Caco-2 (cell line): ENCODE measurements around the gene MUC5B. TPM values are rescaled to one million over a fixed set of nuclear protein-coding genes. Genes with fewer than 3 reads are reported as not detected.

ENCODE experiments used
- BruUV-seq: library from RNA; stranded (reverse); fragments of 400-500 nt; replicated peaks from 2 replicates; lab custom pipeline; 2021; lab: Mats Ljungman, UMichigan
- CTCF ChIA-PET: fragments of 300-600 bp; sonication (Branson Sonifier 250); formaldehyde crosslinking; loops from one replicate; lab custom pipeline; 2022; ENCODE audit warnings: antibody characterized with exemption; lab: Charles Lee
- POLR2A ChIA-PET: fragments of 300-600 bp; sonication (Branson Sonifier 250); formaldehyde crosslinking; loops from one replicate; lab custom pipeline; 2022; ENCODE audit warnings: antibody characterized with exemption; lab: Charles Lee
- DNase-seq, 2 experiments: peaks; one replicate each; pipeline versions ENCODE4 v3.0.0 to v3.0.0-alpha.2; 2020 to 2022
- H3K27me3 ChIP-seq: replicated peaks from 2 replicates; pipeline ENCODE4 v1.6.0; 2011; ENCODE audit warnings: low read length; ENCODE audit not compliant: control insufficient read depth, insufficient read depth
- H3K36me3 ChIP-seq: 2 replicates; pipeline ENCODE4 v1.5.1; 2011; ENCODE audit warnings: low read length; ENCODE audit not compliant: control insufficient read depth, insufficient read depth
- H3K4me1 ChIP-seq: fragments of 250-450 bp; sonication (Bioruptor Pico); 2 replicates; pipeline ENCODE4 v1.5.1; 2020; ENCODE audit warnings: mild to moderate bottlenecking
- H3K4me3 ChIP-seq: 2 replicates; pipeline ENCODE4 v1.5.1; 2011; ENCODE audit warnings: low read depth, mild to moderate bottlenecking, control low read depth, low read length
- H3K9me3 ChIP-seq: fragments of 250-450 bp; sonication (Bioruptor Pico); 2 replicates; pipeline ENCODE4 v1.5.1; 2020; ENCODE audit warnings: mild to moderate bottlenecking, moderate library complexity
- H3K27ac Mint-ChIP-seq: one replicate; pipeline ENCODE4 v1.8.0; 2022; ENCODE audit warnings: mixed read lengths; ENCODE audit not compliant: unreplicated experiment
- H3K27me3 Mint-ChIP-seq: one replicate; pipeline ENCODE4 v1.8.0; 2022; ENCODE audit warnings: mixed read lengths; ENCODE audit not compliant: insufficient read depth, unreplicated experiment
- H3K36me3 Mint-ChIP-seq: one replicate; pipeline ENCODE4 v1.8.0; 2022; ENCODE audit warnings: mild to moderate bottlenecking, mixed read lengths; ENCODE audit not compliant: insufficient read depth, unreplicated experiment
- H3K4me1 Mint-ChIP-seq: one replicate; pipeline ENCODE4 v1.8.0; 2022; ENCODE audit warnings: low read depth, mixed read lengths; ENCODE audit not compliant: unreplicated experiment
- H3K4me3 Mint-ChIP-seq: one replicate; pipeline ENCODE4 v1.8.0; 2022; ENCODE audit warnings: mild to moderate bottlenecking, moderate library complexity, mixed read lengths; ENCODE audit not compliant: unreplicated experiment
- H3K9me3 Mint-ChIP-seq: one replicate; pipeline ENCODE4 v1.8.0; 2022; ENCODE audit warnings: mixed read lengths; ENCODE audit not compliant: unreplicated experiment
- CTCF ChIP-seq, 2 experiments: fragments of 200-600 bp in 1 of 2; IDR thresholded peaks; 1 replicate in 1 of 2; 2 replicates in 1 of 2; pipeline versions ENCODE4 v1.5.1 to v1.8.0; 2011 to 2022; ENCODE audit warnings: antibody characterized with exemption in 1 of 2, control low read depth in 1 of 2, inconsistent platforms in 1 of 2, low read depth in 1 of 2, low read length in 1 of 2, mild to moderate bottlenecking in 1 of 2, moderate library complexity in 1 of 2; ENCODE audit not compliant: insufficient read depth in 1 of 2, severe bottlenecking in 1 of 2, unreplicated experiment in 1 of 2
- intact Hi-C: fragments of 100-400 bp; cut with micrococcal nuclease; formaldehyde crosslinking; loops from one replicate; pipeline ENCODE4 v1.10.0; 2022; ENCODE audit not compliant: unreplicated experiment
- total RNA-seq: library from RNA; stranded (reverse); gene quantifications from 2 replicates; pipeline ENCODE4 v1.2.3, GENCODE V29; 2022

MUC5B gene
- total RNA-seq, 1 experiment from 2014 or later = not detected

DNA sequence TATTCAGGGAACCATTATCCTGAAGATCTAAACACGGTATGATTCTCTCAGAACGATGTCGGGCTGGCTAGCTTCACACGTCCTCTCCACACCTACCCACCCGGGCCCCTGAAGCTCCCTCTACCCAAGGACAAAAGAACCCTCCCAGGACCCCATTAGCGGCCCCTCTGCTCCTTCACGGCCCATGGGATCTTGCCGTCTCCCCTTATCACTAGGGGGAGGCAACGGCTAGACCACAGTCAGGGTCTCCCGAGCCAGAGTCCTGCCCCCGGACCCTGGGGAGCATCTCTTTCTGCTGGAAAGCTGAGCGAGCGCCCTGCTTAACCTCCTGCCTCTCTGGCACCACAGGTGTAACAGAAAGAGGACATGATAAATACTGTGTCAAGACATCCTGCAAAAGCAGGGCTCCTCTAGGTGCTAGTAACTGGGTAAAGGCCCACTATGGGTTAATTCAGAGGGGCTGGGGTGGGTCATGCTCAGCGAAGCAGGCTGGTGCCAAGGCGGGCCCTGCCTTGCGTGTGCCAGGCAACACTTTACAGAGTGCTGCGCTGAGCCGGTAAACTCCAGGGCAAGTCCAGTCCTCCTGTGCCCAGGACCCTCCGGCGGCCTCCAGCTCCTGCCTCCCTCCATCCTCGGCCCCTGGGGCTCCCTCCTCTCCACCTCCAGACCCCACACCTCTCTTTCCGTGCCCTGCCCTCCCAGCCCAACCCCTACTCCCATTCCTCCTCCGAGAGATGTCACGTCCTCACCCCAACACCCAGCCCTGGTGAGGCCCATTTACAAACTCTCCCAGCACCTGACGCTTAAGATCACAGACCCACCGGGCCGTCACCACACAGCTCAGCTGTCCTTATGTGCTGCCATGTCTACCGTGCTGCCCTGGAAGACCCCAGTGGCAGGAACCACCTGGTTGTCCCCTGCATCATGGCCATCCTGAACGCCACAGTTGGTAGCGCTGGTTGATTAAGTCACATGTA is 83.6 kb downstream of the MUC5B start:
- no peak for TF ChIP-seq CTCF (IDR thresholded peaks at IDR 0.05; ENCODE audit: insufficient read depth in 1 of 2, low read depth in 1 of 2, low read length in 1 of 2, severe bottlenecking in 1 of 2, unreplicated experiment in 1 of 2)
- no peaks in the 10 kb centered on the region for H3K27me3 ChIP-seq
- DNase-seq = no peak
- H3K4me1 ChIP-seq = peaks cover 30% of the 10 kb centered on the region
- no peaks in the 10 kb centered on the region for H3K9me3 ChIP-seq
- H3K9me3 Mint-ChIP-seq = no peaks in the 10 kb centered on the region
- ChIA-PET CTCF (interaction anchor here (0.6 kb wide), 1 partner anchor 15 kb away, joined by 3 read pairs; no protein-coding TSS in a partner anchor), POLR2A (no interaction called here)
- peaks cover 18% of the 10 kb centered on the region for H3K4me1 Mint-ChIP-seq
- H3K4me3 ChIP-seq = no peak overlapping the region
- no peaks in the 10 kb centered on the region for H3K36me3 ChIP-seq
- H3K36me3 Mint-ChIP-seq = peaks cover 15% of the 10 kb centered on the region
- H3K4me3 Mint-ChIP-seq = no peak overlapping the region
- BruUV-seq = no TSS peak
- H3K27me3 Mint-ChIP-seq = no peaks in the 10 kb centered on the region
- intact Hi-C loops = no loop called here
- H3K27ac Mint-ChIP-seq = no peak overlapping the region

- H3K4me3 Mint-ChIP-seq = peak overlapping the region; percentile 68
- CTCF ChIA-PET = interaction anchor here (0.6 kb wide), 1 partner anchor 16 kb away, joined by 3 read pairs; no protein-coding TSS in a partner anchor
Measured at GRCh38 chr11:1307163-1307870, 84.5 kb downstream of the MUC5B start.

More at GRCh38 chr11:1307163-1307870, 84.5 kb downstream of the MUC5B start:
- no peaks in the 10 kb centered on the region for H3K27me3 Mint-ChIP-seq
- Histone ChIP-seq H3K4me3 (no peak overlapping the region), H3K36me3 (no peaks in the 10 kb centered on the region; the same call in 1 of the 2 replicates), H3K9me3 (no peaks in the 10 kb centered on the region), H3K27me3 (no peaks in the 10 kb centered on the region), H3K4me1 (peaks cover 37% of the 10 kb centered on the region)
- POLR2A ChIA-PET = no interaction called here
- no peak for DNase-seq
- TF ChIP-seq CTCF (IDR thresholded peaks at IDR 0.05; ENCODE audit: insufficient read depth in 1 of 2, low read depth in 1 of 2, low read length in 1 of 2, severe bottlenecking in 1 of 2, unreplicated experiment in 1 of 2) = no peak
- H3K9me3 Mint-ChIP-seq = no peaks in the 10 kb centered on the region
- no TSS peak for BruUV-seq
- H3K4me1 Mint-ChIP-seq = peaks cover 20% of the 10 kb centered on the region
- H3K27ac Mint-ChIP-seq = no peak overlapping the region
- H3K36me3 Mint-ChIP-seq = peaks cover 15% of the 10 kb centered on the region
- intact Hi-C loops = no loop called here
